ENCODE measurements around the gene CALCA.

DNA sequence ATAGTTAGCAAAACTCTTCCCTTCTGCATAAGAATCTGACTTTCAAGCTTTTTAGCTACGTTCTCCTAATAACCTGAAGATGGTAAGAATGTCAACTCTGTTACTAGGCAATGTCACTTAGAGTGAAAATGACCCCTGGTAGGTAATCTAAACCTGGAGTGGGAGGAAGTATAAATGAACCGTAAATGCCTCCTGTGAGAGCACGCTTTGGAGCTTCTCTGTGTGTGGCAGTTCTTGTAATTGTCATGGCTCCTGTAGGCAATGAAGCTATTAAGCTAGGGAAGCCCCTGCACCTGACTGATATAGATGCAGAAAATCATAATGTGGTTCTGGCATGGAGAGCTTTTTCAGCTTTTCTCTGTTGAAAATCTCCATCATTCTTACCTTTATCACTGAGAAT lies 29.4 kb downstream of the CALCA start:
- no peak for TF ChIP-seq POLR2A (IDR thresholded peaks at IDR 0.05; ENCODE audit: low read depth, low read length)
- TF ChIP-seq TAF1 (IDR thresholded peaks at IDR 0.05; ENCODE audit: borderline replicate concordance, low read depth, low read length), result no peak
- no peak for TF ChIP-seq POLR2AphosphoS5 (IDR thresholded peaks at IDR 0.05; ENCODE audit: low read depth, low read length)
